Measurements from ENCODE around the gene GPR35. TPM values are rescaled to one million over a fixed set of nuclear protein-coding genes. Genes with fewer than 3 reads are reported as not detected.

The GPR35 gene
- total RNA-seq, 2 donors from 2014 or later: 2.0 to 4.4 TPM

DNA sequence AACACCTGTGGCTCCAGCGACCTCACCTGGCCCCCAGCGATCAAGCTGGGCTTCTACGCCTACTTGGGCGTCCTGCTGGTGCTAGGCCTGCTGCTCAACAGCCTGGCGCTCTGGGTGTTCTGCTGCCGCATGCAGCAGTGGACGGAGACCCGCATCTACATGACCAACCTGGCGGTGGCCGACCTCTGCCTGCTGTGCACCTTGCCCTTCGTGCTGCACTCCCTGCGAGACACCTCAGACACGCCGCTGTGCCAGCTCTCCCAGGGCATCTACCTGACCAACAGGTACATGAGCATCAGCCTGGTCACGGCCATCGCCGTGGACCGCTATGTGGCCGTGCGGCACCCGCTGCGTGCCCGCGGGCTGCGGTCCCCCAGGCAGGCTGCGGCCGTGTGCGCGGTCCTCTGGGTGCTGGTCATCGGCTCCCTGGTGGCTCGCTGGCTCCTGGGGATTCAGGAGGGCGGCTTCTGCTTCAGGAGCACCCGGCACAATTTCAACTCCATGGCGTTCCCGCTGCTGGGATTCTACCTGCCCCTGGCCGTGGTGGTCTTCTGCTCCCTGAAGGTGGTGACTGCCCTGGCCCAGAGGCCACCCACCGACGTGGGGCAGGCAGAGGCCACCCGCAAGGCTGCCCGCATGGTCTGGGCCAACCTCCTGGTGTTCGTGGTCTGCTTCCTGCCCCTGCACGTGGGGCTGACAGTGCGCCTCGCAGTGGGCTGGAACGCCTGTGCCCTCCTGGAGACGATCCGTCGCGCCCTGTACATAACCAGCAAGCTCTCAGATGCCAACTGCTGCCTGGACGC is 4.9 kb downstream of the GPR35 start:
- no peaks in the 10 kb centered on the region for H3K27me3 Mint-ChIP-seq
- H3K4me3 Mint-ChIP-seq: no peak overlapping the region
- no peak for ATAC-seq (replicated peaks)
- H3K27ac Mint-ChIP-seq: no peak overlapping the region
- no peaks in the 10 kb centered on the region for H3K36me3 Mint-ChIP-seq (ENCODE audit: low read depth)
- H3K9me3 Mint-ChIP-seq: peaks cover 5% of the 10 kb centered on the region
- H3K4me1 Mint-ChIP-seq: no peaks in the 10 kb centered on the region

- Mint-ChIP-seq H3K9me3 (peaks cover 5% of the 10 kb centered on the region), H3K36me3 (ENCODE audit: low read depth) (no peaks in the 10 kb centered on the region), H3K4me1 (no peaks in the 10 kb centered on the region), H3K4me3 (no peak overlapping the region), H3K27me3 (no peaks in the 10 kb centered on the region), H3K27ac (no peak overlapping the region)
- ATAC-seq (replicated peaks): no peak
These were observed 5.7 kb downstream of the GPR35 start for GRCh38 chr2:240630771-240631547.

DNA sequence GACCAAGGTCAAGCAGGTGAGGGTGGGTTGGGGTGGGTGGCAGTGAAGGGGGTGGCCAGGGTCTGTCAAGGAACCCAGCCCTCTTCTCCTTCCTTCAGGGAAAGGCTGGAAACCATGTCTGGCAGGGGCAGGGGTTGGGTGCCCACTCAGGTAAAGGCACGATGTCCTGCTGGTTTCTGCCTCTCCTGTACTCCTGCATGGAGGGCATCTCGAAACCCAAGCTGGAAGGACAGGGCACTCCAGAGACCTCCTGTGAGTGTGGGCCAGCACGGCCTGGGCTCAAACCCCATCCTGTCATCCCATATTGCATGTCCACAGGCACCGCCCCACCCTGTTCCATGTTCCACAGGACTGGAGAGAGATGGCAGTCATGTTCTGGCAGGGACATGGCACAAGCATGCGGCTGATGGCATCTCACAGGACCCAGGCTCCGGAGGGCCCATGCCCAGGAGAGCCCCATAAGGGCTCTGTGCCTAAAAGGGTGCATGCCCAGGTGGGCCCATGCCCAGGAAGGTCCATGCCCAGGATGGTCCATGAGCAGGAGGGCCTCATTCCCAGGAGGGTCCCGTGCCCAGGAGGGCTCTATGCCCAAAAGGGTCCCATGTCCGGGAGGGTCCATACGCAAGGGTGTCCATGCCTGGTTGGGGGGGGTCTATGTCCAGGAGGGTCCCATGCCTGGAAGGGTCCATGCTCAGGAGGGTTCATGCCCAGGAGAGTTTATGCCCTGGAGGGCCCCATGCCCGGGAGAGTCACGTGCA is 6.4 kb downstream of the GPR35 start:
- no peak for ATAC-seq (replicated peaks)

DNA sequence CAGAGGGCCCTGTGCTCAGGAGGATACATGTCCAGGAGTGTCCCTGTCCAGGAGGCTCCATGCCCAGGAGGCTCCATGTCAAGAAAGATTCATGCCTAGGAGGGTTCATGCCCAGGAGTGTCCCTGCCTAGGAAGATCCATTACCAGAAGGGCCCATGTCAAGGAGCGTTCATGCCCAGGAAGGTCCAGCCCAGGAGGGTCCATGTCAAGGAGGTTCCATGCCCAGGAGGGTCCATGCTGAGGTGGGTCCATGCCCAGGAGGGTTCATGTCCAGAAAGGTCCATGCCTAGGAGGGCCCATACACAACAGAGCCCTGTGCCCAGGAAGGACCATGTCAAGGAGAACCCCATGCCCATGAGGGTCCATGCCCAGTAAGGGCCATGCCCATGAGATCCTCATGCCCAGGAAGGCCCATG is 7.0 kb downstream of the GPR35 start:
- ATAC-seq (replicated peaks): no peak
- no peak overlapping the region for H3K4me3 Mint-ChIP-seq
- H3K27me3 Mint-ChIP-seq: no peaks in the 10 kb centered on the region

More for the DNA sequence above, 6.4 kb downstream of the GPR35 start:
- Mint-ChIP-seq H3K36me3 (ENCODE audit: low read depth) (no peaks in the 10 kb centered on the region), H3K27ac (no peak overlapping the region), H3K27me3 (no peaks in the 10 kb centered on the region), H3K4me1 (no peaks in the 10 kb centered on the region), H3K9me3 (peaks cover 5% of the 10 kb centered on the region), H3K4me3 (no peak overlapping the region)

GRCh38 chr2:240635121-240635997 is 10.1 kb downstream of the GPR35 start:
- H3K36me3 Mint-ChIP-seq (ENCODE audit: low read depth): no peaks in the 10 kb centered on the region
- ATAC-seq (replicated peaks): no peak
- no peak overlapping the region for H3K27ac Mint-ChIP-seq
- no peaks in the 10 kb centered on the region for H3K27me3 Mint-ChIP-seq
- H3K4me3 Mint-ChIP-seq: no peak overlapping the region
- no peaks in the 10 kb centered on the region for H3K4me1 Mint-ChIP-seq
- H3K9me3 Mint-ChIP-seq: peaks cover 5% of the 10 kb centered on the region

More for the DNA sequence above, 7.0 kb downstream of the GPR35 start:
- Mint-ChIP-seq H3K36me3 (ENCODE audit: low read depth) (no peaks in the 10 kb centered on the region), H3K4me1 (no peaks in the 10 kb centered on the region), H3K9me3 (peaks cover 5% of the 10 kb centered on the region), H3K27ac (no peak overlapping the region)

DNA sequence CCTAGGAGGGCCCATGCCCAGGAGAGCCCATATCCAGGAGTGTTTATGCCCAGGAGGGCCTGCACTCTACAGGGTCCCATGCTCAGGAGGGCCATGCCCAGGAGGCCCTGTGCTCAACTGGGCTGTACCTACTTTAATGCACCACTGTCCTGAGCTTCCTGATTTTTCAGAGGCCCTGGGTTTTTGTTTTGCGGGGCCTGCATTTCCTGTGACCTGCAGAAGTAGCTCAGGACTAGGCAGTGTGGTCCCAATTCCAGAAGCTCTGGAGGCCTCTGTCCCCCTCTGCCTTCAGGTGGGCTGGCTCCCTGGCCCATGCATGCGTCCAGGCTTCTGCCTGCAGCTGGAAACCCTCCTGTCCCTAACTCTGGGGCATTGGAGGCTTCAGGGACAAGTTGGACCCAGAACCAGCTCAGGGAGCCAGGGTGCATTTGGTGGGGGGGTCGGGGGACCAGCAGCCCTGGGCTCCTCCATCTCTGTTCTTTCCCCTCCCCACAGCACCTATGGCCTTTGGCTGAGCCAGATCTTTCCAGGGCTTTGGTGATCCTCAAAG is 10.8 kb downstream of the GPR35 start:
- Mint-ChIP-seq H3K4me3 (no peak overlapping the region), H3K27me3 (no peaks in the 10 kb centered on the region), H3K9me3 (peaks cover 5% of the 10 kb centered on the region)

GRCh38 chr2:240636563-240637115 is 11.4 kb downstream of the GPR35 start:
- peaks cover 5% of the 10 kb centered on the region for H3K9me3 Mint-ChIP-seq
- H3K4me3 Mint-ChIP-seq: no peak overlapping the region
- H3K4me1 Mint-ChIP-seq: no peaks in the 10 kb centered on the region
- H3K36me3 Mint-ChIP-seq (ENCODE audit: low read depth): no peaks in the 10 kb centered on the region
- H3K27ac Mint-ChIP-seq: no peak overlapping the region
- no peaks in the 10 kb centered on the region for H3K27me3 Mint-ChIP-seq
- no peak for ATAC-seq (replicated peaks)

More for the DNA sequence above, 10.8 kb downstream of the GPR35 start:
- Mint-ChIP-seq H3K36me3 (ENCODE audit: low read depth) (no peaks in the 10 kb centered on the region), H3K4me1 (no peaks in the 10 kb centered on the region), H3K27ac (no peak overlapping the region)
- no peak for ATAC-seq (replicated peaks)

- Mint-ChIP-seq H3K9me3 (peaks cover 5% of the 10 kb centered on the region), H3K4me3 (no peak overlapping the region), H3K4me1 (no peaks in the 10 kb centered on the region), H3K36me3 (ENCODE audit: low read depth) (no peaks in the 10 kb centered on the region), H3K27ac (no peak overlapping the region), H3K27me3 (no peaks in the 10 kb centered on the region)
- no peak for ATAC-seq (replicated peaks)
These were observed 12.0 kb downstream of the GPR35 start for GRCh38 chr2:240637116-240637900.

DNA sequence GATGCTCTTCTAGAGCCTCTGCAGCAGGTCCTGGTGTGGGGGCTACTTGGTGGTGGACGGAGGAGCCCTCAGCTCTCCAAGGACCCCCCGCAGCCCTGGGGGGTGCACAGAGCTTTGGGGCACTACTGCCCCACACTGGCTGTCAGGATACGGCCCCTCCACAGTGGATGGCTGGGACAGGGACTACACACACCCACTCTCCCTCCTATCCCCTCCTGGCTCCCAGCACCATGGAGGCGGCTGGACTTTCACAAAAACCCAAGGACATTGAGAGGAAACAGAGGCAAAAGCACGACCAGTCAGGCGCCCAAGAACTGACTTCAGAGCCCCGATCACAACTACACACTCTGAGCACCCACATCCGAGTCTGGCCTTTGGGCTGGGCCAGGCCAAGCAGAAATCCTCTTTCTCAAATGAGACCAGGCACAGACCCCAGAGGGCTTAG is 12.6 kb downstream of the GPR35 start:
- Mint-ChIP-seq H3K27me3 (no peaks in the 10 kb centered on the region), H3K4me3 (no peak overlapping the region), H3K4me1 (no peaks in the 10 kb centered on the region), H3K36me3 (ENCODE audit: low read depth) (no peaks in the 10 kb centered on the region), H3K27ac (no peak overlapping the region), H3K9me3 (peaks cover 5% of the 10 kb centered on the region)
- ATAC-seq (replicated peaks): no peak

DNA sequence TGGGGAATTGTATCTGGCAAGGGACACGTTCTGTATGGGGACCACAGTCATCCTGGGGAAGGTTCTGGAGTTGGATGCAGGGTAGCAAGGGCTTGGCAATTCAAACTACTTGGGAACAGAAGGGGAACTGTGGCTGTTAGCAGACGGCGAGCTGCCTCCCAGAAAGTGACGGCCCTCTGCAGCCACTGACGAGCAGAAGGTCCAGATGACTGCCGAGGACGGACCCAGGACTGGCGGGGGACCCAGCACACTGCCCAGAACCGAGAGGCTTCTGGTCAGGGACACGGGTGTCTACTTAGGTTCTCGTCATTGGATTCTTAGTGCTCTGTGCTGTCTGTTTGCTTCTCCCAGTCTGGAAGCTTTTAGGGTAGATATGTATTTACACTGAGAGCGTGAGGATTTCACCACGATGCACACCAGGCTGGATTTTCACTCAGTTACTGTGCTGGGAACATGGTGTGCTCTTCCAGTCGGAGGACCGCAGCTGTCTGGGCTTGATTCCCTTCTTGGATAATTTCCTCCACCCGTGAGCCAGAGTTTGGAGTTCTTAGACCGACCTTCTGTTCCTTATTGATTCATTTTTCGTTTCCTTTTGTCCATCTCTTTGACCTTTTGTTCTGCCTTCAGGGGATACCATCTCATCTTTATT is 13.4 kb downstream of the GPR35 start:
- no peaks in the 10 kb centered on the region for H3K9me3 Mint-ChIP-seq
- H3K27ac Mint-ChIP-seq: no peak overlapping the region
- no peaks in the 10 kb centered on the region for H3K27me3 Mint-ChIP-seq
- no peak overlapping the region for H3K4me3 Mint-ChIP-seq
- no peaks in the 10 kb centered on the region for H3K36me3 Mint-ChIP-seq (ENCODE audit: low read depth)
- no peaks in the 10 kb centered on the region for H3K4me1 Mint-ChIP-seq
- no peak for ATAC-seq (replicated peaks)

DNA sequence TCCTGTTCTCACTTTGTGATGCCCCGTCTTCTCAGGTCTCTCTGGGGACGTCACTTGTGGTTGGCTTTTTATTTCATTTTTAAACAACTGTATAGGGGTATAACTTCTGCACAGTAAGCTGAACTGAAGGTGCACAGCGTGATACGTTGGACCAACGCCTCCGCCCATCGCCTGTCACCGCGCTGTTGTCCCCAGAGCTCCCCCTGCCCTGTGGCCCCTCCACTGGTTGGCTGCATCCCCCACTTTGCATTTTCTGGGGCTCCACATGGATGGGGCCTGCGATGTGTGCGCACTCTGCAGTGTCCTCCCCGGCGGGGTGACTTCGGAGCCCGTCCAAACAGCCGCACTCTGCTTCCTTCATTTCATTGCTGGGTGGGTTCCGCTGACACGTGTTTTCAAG is 14.3 kb downstream of the GPR35 start:
- H3K4me1 Mint-ChIP-seq: no peaks in the 10 kb centered on the region
- H3K36me3 Mint-ChIP-seq (ENCODE audit: low read depth): no peaks in the 10 kb centered on the region
- H3K27ac Mint-ChIP-seq: no peak overlapping the region
- H3K27me3 Mint-ChIP-seq: no peaks in the 10 kb centered on the region
- no peaks in the 10 kb centered on the region for H3K9me3 Mint-ChIP-seq
- H3K4me3 Mint-ChIP-seq: no peak overlapping the region
- ATAC-seq (replicated peaks): no peak

DNA sequence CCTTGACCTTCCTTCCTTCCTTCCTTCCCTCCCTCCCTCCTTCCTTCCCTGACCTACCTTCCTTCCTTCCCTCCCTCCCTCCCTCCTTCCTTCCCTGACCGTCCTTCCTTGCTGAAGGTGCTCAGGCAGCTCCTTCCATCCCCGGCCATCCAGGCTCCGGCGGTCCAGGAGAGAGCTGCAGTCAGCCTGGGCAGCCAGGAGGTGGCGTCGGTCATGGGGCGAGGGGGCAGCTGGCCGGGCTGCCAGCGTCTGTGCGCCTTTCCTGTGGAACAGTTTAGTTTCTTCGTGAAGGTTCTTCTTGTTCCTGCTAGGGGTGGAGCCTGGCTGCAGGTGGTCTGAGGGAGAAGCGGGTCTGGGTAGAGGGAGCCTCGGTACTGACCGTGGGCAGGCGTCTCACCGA is 15.7 kb downstream of the GPR35 start:
- no peak for ATAC-seq (replicated peaks)
- H3K4me1 Mint-ChIP-seq: no peaks in the 10 kb centered on the region
- H3K9me3 Mint-ChIP-seq: no peaks in the 10 kb centered on the region
- no peaks in the 10 kb centered on the region for H3K27me3 Mint-ChIP-seq
- H3K27ac Mint-ChIP-seq: no peak overlapping the region
- H3K36me3 Mint-ChIP-seq (ENCODE audit: low read depth): no peaks in the 10 kb centered on the region
- no peak overlapping the region for H3K4me3 Mint-ChIP-seq

Measured in activated T-helper 17 cell treated with anti-CD3 and anti-CD28 coated beads, Interleukin-2, amount 50 U/mL, for 72 hours (primary cell).